ENCODE results near the gene KDM2B.

GRCh38 chr12:121428883-121429282, 151.9 kb downstream of the KDM2B start:
- no peak for TF ChIP-seq CTCF (IDR thresholded peaks at IDR 0.05)
- no peak for TF ChIP-seq POLR2A (IDR thresholded peaks at IDR 0.05)
- TF ChIP-seq POLR2AphosphoS5 (IDR thresholded peaks at IDR 0.05) = no peak

Measured in prostate gland (tissue), 2 donors.